ENCODE results near the gene FSIP1.

The FSIP1 gene

DNA sequence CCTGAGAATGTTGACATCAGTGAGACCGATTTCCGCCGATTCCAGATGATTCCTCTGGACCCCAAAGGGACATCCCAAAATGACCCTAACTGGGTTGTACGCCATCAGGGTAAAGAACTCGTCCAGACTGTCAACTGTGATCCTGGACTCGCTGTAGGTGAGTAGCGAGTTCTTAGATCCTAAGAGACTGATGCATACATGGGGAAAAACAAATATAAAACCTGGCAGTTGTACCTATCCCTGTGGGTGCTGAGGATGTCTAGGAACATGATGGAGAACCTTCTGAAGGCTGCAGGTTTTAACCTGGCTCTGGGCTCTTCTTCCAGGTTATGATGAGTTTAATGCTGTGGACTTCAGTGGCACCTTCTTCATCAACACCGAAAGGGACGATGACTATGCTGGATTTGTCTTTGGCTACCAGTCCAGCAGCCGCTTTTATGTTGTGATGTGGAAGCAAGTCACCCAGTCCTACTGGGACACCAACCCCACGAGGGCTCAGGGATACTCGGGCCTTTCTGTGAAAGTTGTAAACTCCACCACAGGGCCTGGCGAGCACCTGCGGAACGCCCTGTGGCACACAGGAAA, 189.5 kb downstream of the FSIP1 start:
- Histone ChIP-seq H3K79me2 (ENCODE audit: insufficient read depth, low read length) (no peaks in the 10 kb centered on the region), H4K20me1 (ENCODE audit: insufficient read depth, low read length) (no peaks in the 10 kb centered on the region), H2AFZ (ENCODE audit: low read length) (no peak overlapping the region), H3K9me3 (ENCODE audit: low read length) (no peaks in the 10 kb centered on the region), H3K4me1 (ENCODE audit: insufficient read depth, low read length, severe bottlenecking) (no peaks in the 10 kb centered on the region), H3K27me3 (ENCODE audit: insufficient read depth, low read length) (no peaks in the 10 kb centered on the region), H3K27ac (ENCODE audit: low read depth, low read length, poor library complexity, severe bottlenecking) (no peak overlapping the region), H3K36me3 (ENCODE audit: insufficient read depth, low read length) (no peaks in the 10 kb centered on the region), H3K9ac (ENCODE audit: low read length) (no peak overlapping the region), H3K4me2 (ENCODE audit: low read length) (no peak overlapping the region), H3F3A (ENCODE audit: insufficient read depth, low read length) (no peaks in the 10 kb centered on the region), H3K4me3 (ENCODE audit: low read depth, low read length, poor library complexity, severe bottlenecking) (no peak overlapping the region), H3K9me2 (ENCODE audit: low read depth, low read length) (no peaks in the 10 kb centered on the region)
- TF ChIP-seq, protein P1, sequence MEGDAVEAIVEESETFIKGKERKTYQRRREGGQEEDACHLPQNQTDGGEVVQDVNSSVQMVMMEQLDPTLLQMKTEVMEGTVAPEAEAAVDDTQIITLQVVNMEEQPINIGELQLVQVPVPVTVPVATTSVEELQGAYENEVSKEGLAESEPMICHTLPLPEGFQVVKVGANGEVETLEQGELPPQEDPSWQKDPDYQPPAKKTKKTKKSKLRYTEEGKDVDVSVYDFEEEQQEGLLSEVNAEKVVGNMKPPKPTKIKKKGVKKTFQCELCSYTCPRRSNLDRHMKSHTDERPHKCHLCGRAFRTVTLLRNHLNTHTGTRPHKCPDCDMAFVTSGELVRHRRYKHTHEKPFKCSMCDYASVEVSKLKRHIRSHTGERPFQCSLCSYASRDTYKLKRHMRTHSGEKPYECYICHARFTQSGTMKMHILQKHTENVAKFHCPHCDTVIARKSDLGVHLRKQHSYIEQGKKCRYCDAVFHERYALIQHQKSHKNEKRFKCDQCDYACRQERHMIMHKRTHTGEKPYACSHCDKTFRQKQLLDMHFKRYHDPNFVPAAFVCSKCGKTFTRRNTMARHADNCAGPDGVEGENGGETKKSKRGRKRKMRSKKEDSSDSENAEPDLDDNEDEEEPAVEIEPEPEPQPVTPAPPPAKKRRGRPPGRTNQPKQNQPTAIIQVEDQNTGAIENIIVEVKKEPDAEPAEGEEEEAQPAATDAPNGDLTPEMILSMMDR (IDR thresholded peaks at IDR 0.05; ENCODE audit: low read length) = no peak
- TF ChIP-seq EZH2 (IDR thresholded peaks at IDR 0.05; ENCODE audit: borderline replicate concordance, low read length) = no peak

DNA sequence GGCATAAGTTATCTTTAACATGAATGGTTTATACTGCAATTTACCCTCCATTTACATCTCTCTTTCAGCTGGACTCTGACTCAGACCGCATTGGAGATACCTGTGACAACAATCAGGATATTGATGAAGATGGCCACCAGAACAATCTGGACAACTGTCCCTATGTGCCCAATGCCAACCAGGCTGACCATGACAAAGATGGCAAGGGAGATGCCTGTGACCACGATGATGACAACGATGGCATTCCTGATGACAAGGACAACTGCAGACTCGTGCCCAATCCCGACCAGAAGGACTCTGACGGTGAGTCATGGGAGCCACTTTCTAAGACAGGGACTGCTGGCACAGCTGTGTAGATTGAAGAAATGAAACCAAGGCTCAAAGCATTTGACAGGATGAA, 190.1 kb downstream of the FSIP1 start:
- H3F3A ChIP-seq (ENCODE audit: insufficient read depth, low read length) = no peaks in the 10 kb centered on the region
- no peaks in the 10 kb centered on the region for H3K9me2 ChIP-seq (ENCODE audit: low read depth, low read length)
- H3K27me3 ChIP-seq (ENCODE audit: insufficient read depth, low read length) = no peaks in the 10 kb centered on the region
- no peaks in the 10 kb centered on the region for H3K4me1 ChIP-seq (ENCODE audit: insufficient read depth, low read length, severe bottlenecking)
- H3K4me3 ChIP-seq (ENCODE audit: low read depth, low read length, poor library complexity, severe bottlenecking) = no peak overlapping the region
- H3K9ac ChIP-seq (ENCODE audit: low read length) = no peak overlapping the region
- H4K20me1 ChIP-seq (ENCODE audit: insufficient read depth, low read length) = no peaks in the 10 kb centered on the region
- H2AFZ ChIP-seq (ENCODE audit: low read length) = no peak overlapping the region
- no peaks in the 10 kb centered on the region for H3K36me3 ChIP-seq (ENCODE audit: insufficient read depth, low read length)
- TF ChIP-seq EZH2 (IDR thresholded peaks at IDR 0.05; ENCODE audit: borderline replicate concordance, low read length) = no peak
- TF ChIP-seq, protein P1 (IDR thresholded peaks at IDR 0.05; ENCODE audit: low read length) = no peak
- H3K4me2 ChIP-seq (ENCODE audit: low read length) = no peak overlapping the region
- no peaks in the 10 kb centered on the region for H3K79me2 ChIP-seq (ENCODE audit: insufficient read depth, low read length)
- no peak overlapping the region for H3K27ac ChIP-seq (ENCODE audit: low read depth, low read length, poor library complexity, severe bottlenecking)
- no peaks in the 10 kb centered on the region for H3K9me3 ChIP-seq (ENCODE audit: low read length)

GRCh38 chr15:39591896-39592315, 190.7 kb downstream of the FSIP1 start:
- Histone ChIP-seq H3K27ac (ENCODE audit: low read depth, low read length, poor library complexity, severe bottlenecking) (no peak overlapping the region), H3K9me2 (ENCODE audit: low read depth, low read length) (no peaks in the 10 kb centered on the region), H3K36me3 (ENCODE audit: insufficient read depth, low read length) (no peaks in the 10 kb centered on the region), H3K4me2 (ENCODE audit: low read length) (no peak overlapping the region), H3K79me2 (ENCODE audit: insufficient read depth, low read length) (no peaks in the 10 kb centered on the region), H3K27me3 (ENCODE audit: insufficient read depth, low read length) (no peaks in the 10 kb centered on the region), H3F3A (ENCODE audit: insufficient read depth, low read length) (no peaks in the 10 kb centered on the region), H3K9ac (ENCODE audit: low read length) (no peak overlapping the region), H4K20me1 (ENCODE audit: insufficient read depth, low read length) (no peaks in the 10 kb centered on the region), H3K9me3 (ENCODE audit: low read length) (no peaks in the 10 kb centered on the region), H3K4me1 (ENCODE audit: insufficient read depth, low read length, severe bottlenecking) (no peaks in the 10 kb centered on the region), H3K4me3 (ENCODE audit: low read depth, low read length, poor library complexity, severe bottlenecking) (no peak overlapping the region), H2AFZ (ENCODE audit: low read length) (no peak overlapping the region)
- TF ChIP-seq EZH2 (IDR thresholded peaks at IDR 0.05; ENCODE audit: borderline replicate concordance, low read length) = no peak
- TF ChIP-seq, protein P1 (IDR thresholded peaks at IDR 0.05; ENCODE audit: low read length) = no peak
